Adrenal gland (tissue), 5 donors: ENCODE measurements around the gene TACR1.

ENCODE experiments used
- POLR2A ChIP-seq, 2 donors: fragments of 450-650 bp; IDR thresholded peaks; one replicate each; pipeline ENCODE4 v1.6.1; 2017; ENCODE audit warnings: antibody characterized with exemption in 2 of 2, mild to moderate bottlenecking in 2 of 2, moderate library complexity in 1 of 2
- TF ChIP-seq, protein P1 (sequence below), 6 experiments: fragments of 450-650 bp in 4 of 6; fragments of 200-600 bp in 2 of 6; sonication (generic) in 1 of 6; IDR thresholded peaks; 1 replicate in 5 of 6; 2 replicates in 1 of 6; pipeline versions ENCODE4 v1.5.1 to v1.8.0; 2016 to 2021; ENCODE audit warnings: antibody characterized with exemption in 6 of 6, mild to moderate bottlenecking in 2 of 6, moderate library complexity in 1 of 6
- donor health status: DM: no; HTN: no; CAD: no.

DNA sequence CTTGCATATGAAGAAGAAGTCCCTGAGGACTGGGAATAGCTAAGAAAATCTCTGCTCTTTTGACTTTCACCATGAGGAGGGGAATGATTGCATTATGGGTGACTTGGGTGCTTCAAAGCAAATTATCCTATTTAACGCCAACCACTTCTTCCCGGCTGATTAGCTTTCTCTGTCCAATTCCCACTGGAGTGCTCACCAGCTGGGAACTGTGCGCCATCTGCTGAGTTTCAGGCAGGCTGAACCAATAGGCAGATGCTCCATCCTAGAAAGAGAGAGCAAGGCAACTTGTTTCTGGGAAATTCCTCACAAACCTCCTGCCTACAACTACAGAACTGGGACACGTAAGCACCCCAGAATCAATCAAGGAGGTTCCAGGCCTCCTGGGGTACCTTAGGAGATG lies 191.5 kb downstream of the TACR1 start:
- TF ChIP-seq POLR2A (IDR thresholded peaks at IDR 0.05) = no peak
- TF ChIP-seq, protein P1, sequence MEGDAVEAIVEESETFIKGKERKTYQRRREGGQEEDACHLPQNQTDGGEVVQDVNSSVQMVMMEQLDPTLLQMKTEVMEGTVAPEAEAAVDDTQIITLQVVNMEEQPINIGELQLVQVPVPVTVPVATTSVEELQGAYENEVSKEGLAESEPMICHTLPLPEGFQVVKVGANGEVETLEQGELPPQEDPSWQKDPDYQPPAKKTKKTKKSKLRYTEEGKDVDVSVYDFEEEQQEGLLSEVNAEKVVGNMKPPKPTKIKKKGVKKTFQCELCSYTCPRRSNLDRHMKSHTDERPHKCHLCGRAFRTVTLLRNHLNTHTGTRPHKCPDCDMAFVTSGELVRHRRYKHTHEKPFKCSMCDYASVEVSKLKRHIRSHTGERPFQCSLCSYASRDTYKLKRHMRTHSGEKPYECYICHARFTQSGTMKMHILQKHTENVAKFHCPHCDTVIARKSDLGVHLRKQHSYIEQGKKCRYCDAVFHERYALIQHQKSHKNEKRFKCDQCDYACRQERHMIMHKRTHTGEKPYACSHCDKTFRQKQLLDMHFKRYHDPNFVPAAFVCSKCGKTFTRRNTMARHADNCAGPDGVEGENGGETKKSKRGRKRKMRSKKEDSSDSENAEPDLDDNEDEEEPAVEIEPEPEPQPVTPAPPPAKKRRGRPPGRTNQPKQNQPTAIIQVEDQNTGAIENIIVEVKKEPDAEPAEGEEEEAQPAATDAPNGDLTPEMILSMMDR (IDR thresholded peaks at IDR 0.05) = no peak
